Calu3 (cell line): ENCODE measurements around the gene CTSZ. TPM values are rescaled to one million over a fixed set of nuclear protein-coding genes. Genes with fewer than 3 reads are reported as not detected.

Source experiments
- BruUV-seq: library from RNA; stranded (reverse); fragments of 400-500 nt; replicated peaks from 2 replicates; lab custom pipeline; 2021; lab: Mats Ljungman, UMichigan
- CTCF ChIA-PET: fragments of 300-600 bp; sonication (Branson Sonifier 250); formaldehyde crosslinking; loops from one replicate; lab custom pipeline; 2022; ENCODE audit warnings: antibody characterized with exemption; lab: Charles Lee
- DNase-seq: peaks from one replicate; pipeline ENCODE4 v3.0.0; 2022
- H3K27ac Mint-ChIP-seq: one replicate; pipeline ENCODE4 v1.8.0; 2022; ENCODE audit warnings: mixed read lengths; ENCODE audit not compliant: unreplicated experiment
- H3K27me3 Mint-ChIP-seq: one replicate; pipeline ENCODE4 v1.8.0; 2022; ENCODE audit warnings: mixed read lengths; ENCODE audit not compliant: unreplicated experiment
- H3K36me3 Mint-ChIP-seq: one replicate; pipeline ENCODE4 v1.8.0; 2022; ENCODE audit warnings: mild to moderate bottlenecking, moderate library complexity, mixed read lengths; ENCODE audit not compliant: insufficient read depth, unreplicated experiment
- H3K4me1 Mint-ChIP-seq: one replicate; pipeline ENCODE4 v1.8.0; 2022; ENCODE audit warnings: mild to moderate bottlenecking, low read depth, mixed read lengths; ENCODE audit not compliant: unreplicated experiment
- H3K4me3 Mint-ChIP-seq: one replicate; pipeline ENCODE4 v1.8.0; 2022; ENCODE audit warnings: mild to moderate bottlenecking, low read depth, moderate library complexity, mixed read lengths; ENCODE audit not compliant: unreplicated experiment
- H3K9me3 Mint-ChIP-seq: one replicate; pipeline ENCODE4 v1.8.0; 2022; ENCODE audit warnings: low read depth, mixed read lengths; ENCODE audit not compliant: unreplicated experiment
- intact Hi-C: fragments of 100-400 bp; cut with micrococcal nuclease; formaldehyde crosslinking; loops from one replicate; pipeline ENCODE4 v1.10.0; 2022; ENCODE audit not compliant: unreplicated experiment
- total RNA-seq: library from RNA; stranded (reverse); gene quantifications from 2 replicates; pipeline ENCODE4 v1.2.3, GENCODE V29; 2022
- TF ChIP-seq, protein P1 (sequence below): fragments of 200-600 bp; IDR thresholded peaks from one replicate; pipeline ENCODE4 v1.8.0; 2022; ENCODE audit warnings: antibody characterized with exemption; ENCODE audit not compliant: unreplicated experiment

CTSZ gene
- total RNA-seq, 1 experiment from 2014 or later = 183 TPM

GRCh38 chr20:58982406-58983114 lies 24.5 kb downstream of the CTSZ start:
- CTCF ChIA-PET = interaction anchor here (0.5 to 1.1 kb wide), 9 partner anchors 9 to 1040 kb away, joined by 3 to 11 read pairs (median 4); no protein-coding TSS in a partner anchor
- DNase-seq = no peak
- Mint-ChIP-seq H3K27me3 (no peaks in the 10 kb centered on the region), H3K9me3 (no peaks in the 10 kb centered on the region), H3K27ac (peak overlapping the region; percentile 67), H3K4me1 (peaks cover 27% of the 10 kb centered on the region), H3K4me3 (peak overlapping the region; percentile 67), H3K36me3 (peaks cover 51% of the 10 kb centered on the region)
- TF ChIP-seq, protein P1, sequence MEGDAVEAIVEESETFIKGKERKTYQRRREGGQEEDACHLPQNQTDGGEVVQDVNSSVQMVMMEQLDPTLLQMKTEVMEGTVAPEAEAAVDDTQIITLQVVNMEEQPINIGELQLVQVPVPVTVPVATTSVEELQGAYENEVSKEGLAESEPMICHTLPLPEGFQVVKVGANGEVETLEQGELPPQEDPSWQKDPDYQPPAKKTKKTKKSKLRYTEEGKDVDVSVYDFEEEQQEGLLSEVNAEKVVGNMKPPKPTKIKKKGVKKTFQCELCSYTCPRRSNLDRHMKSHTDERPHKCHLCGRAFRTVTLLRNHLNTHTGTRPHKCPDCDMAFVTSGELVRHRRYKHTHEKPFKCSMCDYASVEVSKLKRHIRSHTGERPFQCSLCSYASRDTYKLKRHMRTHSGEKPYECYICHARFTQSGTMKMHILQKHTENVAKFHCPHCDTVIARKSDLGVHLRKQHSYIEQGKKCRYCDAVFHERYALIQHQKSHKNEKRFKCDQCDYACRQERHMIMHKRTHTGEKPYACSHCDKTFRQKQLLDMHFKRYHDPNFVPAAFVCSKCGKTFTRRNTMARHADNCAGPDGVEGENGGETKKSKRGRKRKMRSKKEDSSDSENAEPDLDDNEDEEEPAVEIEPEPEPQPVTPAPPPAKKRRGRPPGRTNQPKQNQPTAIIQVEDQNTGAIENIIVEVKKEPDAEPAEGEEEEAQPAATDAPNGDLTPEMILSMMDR = no peak
- BruUV-seq = no TSS peak
- intact Hi-C loops = loop anchor here (5.0 kb wide), 2 partner anchors 50 to 90 kb away; partner anchors contain the start of gene ATP5F1E

GRCh38 chr20:58981628-58982364 lies 25.3 kb downstream of the CTSZ start:
- peaks cover under 1% of the 10 kb centered on the region for H3K9me3 Mint-ChIP-seq
- peak overlapping the region; percentile 67 for H3K27ac Mint-ChIP-seq
- intact Hi-C loops = loop anchor here (5.0 kb wide), 2 partner anchors 51 to 89 kb away; partner anchors contain the start of gene ATP5F1E
- BruUV-seq = TSS peak; percentile 50
- TF ChIP-seq, protein P1 = no peak
- H3K27me3 Mint-ChIP-seq = no peaks in the 10 kb centered on the region
- H3K4me1 Mint-ChIP-seq = peaks cover 27% of the 10 kb centered on the region
- DNase-seq = peak; percentile 25
- peaks cover 44% of the 10 kb centered on the region for H3K36me3 Mint-ChIP-seq
- CTCF ChIA-PET = interaction anchor here (0.5 to 1.1 kb wide), 7 partner anchors 10 to 1283 kb away, joined by 3 to 11 read pairs (median 5); no protein-coding TSS in a partner anchor
- H3K4me3 Mint-ChIP-seq = peak overlapping the region; percentile 67

DNA sequence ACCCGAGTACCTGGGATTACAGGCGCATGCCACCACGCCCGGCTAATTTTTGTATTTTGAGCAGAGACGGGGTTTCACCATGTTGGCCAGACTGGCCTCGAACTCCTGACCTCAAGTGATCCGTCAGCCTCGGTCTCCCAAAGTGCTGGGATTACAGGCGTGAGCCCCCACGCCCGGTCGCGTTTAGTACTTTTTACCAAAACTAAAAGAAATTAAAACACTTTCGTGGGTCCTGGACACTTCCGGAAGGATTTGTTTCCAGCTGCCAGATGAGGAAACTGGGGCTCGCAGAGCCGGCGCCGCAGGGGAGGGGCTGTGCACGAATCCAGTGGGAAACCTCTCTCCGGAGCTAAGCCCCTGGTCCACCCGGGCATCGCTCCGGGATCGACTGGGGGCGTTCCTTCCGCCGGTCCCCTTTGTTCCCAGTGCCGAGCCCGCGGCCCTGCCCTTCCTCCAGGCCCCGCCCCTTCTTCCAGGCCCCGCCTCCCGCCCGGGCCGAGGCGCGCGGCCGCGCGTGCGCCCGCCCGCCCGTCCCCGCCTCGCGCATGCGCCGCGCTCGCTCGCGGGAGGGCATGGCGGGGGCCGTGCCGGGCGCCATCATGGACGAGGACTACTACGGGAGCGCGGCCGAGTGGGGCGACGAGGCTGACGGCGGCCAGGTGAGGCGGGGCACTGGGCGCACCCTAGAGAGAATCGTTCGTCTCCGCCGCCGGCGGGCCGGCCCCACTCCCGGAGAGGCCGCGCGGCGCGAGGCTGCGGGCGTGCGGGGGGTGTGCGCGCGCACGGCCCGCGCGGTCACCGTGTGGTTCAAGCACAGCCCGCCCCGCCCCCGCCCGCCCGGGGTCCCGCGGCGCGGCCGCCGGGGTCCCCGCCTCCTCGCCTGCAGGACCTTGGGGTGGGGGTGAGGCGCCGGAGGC lies 26.1 kb downstream of the CTSZ start, which contains the start of gene NELFCD:
Gene NELFCD (plus strand): TSS at position 546 of the 917 bp plus-strand sequence. CDS start 54 bp downstream, at position 600.
- BruUV-seq = TSS peak; percentile 87
- intact Hi-C loops = loop anchor here (5.0 kb wide), 2 partner anchors 51 to 89 kb away; partner anchors contain the start of gene ATP5F1E

More for the DNA sequence above, 26.1 kb downstream of the CTSZ start, which contains the start of gene NELFCD:
- Mint-ChIP-seq H3K27ac (peak within 1 kb of the TSS; percentile 67), H3K4me3 (peak within 1 kb of the TSS; percentile 67), H3K27me3 (no peaks in the 10 kb centered on the region), H3K36me3 (peaks cover 39% of the 10 kb centered on the region), H3K4me1 (peaks cover 27% of the 10 kb centered on the region), H3K9me3 (peaks cover 2% of the 10 kb centered on the region)
- peak; percentile 99 for DNase-seq
- CTCF ChIA-PET = interaction anchor here (0.6 to 1.0 kb wide), 2 partner anchors 72 to 1283 kb away, joined by 5 read pairs; no protein-coding TSS in a partner anchor
- TF ChIP-seq, protein P1 = no peak
